Skin epidermis (tissue), 12 donors: ENCODE measurements around the gene TMEM170B.
"Not testable (repeated sequence)": the region's sequence is repeated elsewhere in the genome, so short reads cannot be mapped to it uniquely, and the experiment has no call there.

Source experiments
- H3K27ac ChIP-seq, 21 experiments: fragments of 200-600 bp; sonication (generic) in 11 of 21; one replicate each; pipeline ENCODE4 v1.5.0; 2020; ENCODE audit warnings: mild to moderate bottlenecking in 3 of 21, inconsistent platforms in 2 of 21, moderate library complexity in 2 of 21
- H3K4me3 ChIP-seq, 7 experiments: fragments of 200-600 bp; sonication (generic) in 2 of 7; one replicate each; pipeline ENCODE4 v1.5.0; 2020; ENCODE audit warnings: inconsistent platforms in 2 of 7, mild to moderate bottlenecking in 2 of 7, moderate library complexity in 1 of 7

The TMEM170B gene

DNA sequence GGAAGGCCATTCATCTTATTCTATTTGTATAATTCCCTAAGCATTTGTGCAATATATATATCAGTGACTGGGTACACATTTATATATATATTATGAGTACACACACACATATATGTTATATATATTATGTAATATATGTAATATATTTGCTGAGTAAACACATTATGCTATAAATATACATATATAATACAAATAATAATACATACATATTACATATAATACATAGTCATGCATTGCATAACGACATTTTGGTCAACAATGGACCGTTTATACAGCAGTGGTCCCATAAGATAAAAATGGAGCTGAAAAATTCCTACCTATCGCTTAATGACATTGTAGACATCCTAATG lies 11.4 kb upstream of the TMEM170B start:
- no peak overlapping the region for H3K4me3 ChIP-seq
- H3K27ac ChIP-seq = no peak overlapping the region

- H3K4me3 ChIP-seq = no peak overlapping the region
- H3K27ac ChIP-seq = no peak overlapping the region
These were observed 10.2 kb upstream of the TMEM170B start for GRCh38 chr6:11527274-11527870.

DNA sequence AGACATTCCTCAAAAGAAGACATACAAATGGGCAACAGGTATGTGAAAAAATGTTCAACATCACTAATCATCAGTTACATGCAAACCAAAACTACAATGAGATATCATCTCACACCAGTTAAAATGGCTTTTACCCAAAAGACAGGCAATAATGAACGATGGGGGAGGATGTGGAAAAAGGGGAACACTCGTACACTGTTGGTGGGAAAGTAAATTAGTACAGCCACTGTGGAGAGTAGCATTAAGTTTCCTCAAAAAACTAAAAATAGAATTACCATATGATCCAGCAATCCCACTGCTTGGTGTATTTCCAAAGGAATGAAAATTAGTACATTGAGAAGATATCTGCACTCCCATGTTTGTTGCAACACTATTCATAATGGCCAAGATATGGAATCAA lies 8.6 kb upstream of the TMEM170B start:
- H3K4me3 ChIP-seq = no peak overlapping the region
- no peak overlapping the region for H3K27ac ChIP-seq

DNA sequence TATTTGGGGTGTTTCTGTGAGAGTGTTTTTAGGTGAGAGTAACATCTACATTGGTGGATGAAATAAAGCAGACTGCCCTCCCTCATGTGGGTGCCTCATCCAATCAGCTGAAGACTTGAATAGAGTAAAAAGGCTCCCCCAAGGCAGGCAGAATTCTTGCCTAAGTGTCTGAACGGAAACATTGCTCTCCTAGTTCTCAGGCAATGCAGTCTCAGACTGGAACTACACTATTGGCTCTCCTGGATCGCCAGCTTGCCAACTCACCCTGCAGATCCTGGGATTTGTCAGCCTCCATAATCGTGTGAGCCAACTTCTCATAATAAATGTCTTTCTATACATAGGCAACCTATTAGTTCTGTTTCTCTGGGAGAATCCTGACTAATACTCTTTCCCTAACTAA lies 5.5 kb upstream of the TMEM170B start:
- Histone ChIP-seq H3K4me3 (no peak overlapping the region), H3K27ac (no peak overlapping the region)

GRCh38 chr6:11534561-11534960 lies 3.0 kb upstream of the TMEM170B start:
- no peak overlapping the region for H3K4me3 ChIP-seq
- no peak overlapping the region for H3K27ac ChIP-seq

- H3K27ac ChIP-seq = no peak overlapping the region
- H3K4me3 ChIP-seq = no peak overlapping the region
These were observed 1.7 kb upstream of the TMEM170B start for GRCh38 chr6:11535801-11536230.

DNA sequence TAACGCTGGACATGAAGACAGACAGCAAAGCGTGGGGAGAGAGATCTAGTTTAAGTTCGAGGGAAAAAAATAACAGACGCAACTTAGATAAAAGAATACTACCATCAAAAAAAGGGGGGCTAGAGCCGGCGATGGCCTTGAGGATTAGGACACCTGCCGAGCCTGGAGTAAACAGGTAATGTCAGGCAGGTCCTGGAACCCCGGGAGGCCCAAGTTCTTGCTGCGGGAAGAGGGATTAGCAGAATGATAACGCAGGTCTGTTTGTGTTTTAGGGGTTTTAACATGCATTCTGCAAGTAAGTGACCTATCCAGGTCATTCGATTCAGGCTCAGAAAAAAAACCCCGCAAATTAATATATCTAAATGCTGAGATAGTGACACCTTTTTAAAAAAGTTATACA lies 754 bp upstream of the TMEM170B start:
- Histone ChIP-seq H3K27ac (peak overlapping the region in 15 of 21 experiments; percentile 18 to 86 (median 71)), H3K4me3 (peak overlapping the region; percentile 74 to 96 (median 89))

- Histone ChIP-seq H3K4me3 (peak overlapping the region; percentile 74 to 96 (median 89)), H3K27ac (peak overlapping the region; percentile 36 to 86 (median 68))
These were observed 686 bp downstream of the TMEM170B start for GRCh38 chr6:11538052-11538818.

DNA sequence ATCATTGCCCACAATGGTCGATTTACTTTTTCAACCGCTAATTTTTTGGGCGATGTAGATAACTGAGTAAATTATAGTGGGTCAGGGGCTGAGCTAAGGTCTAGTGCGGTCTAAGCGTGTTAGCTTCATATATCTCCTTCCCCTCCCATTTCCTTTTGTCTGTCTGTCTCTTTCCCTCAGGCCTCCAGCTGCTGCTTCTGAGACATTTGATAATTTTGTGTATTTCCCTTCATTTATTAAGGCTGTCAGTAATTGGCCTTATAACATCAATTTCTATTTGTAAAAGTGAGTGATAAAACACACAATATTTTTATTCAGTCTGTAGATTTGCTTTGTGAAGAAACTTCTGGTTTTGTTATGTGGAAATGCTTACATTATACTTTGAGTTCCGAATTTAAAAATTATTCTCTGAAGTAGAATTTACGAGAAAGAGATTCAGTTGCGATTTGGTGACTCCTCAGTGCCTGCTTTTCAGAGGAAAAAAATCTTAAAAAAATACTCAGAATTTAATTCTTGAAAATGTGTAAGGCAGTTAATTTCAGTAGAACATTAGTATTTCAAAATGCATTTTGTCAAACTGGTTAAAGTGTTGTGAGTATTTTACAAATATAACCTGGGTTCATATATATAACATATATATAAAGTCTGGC lies 1.4 kb downstream of the TMEM170B start:
- Histone ChIP-seq H3K27ac (peak overlapping the region in 13 of 21 experiments; percentile 20 to 86 (median 68)), H3K4me3 (peak overlapping the region; percentile 74 to 96 (median 89))

DNA sequence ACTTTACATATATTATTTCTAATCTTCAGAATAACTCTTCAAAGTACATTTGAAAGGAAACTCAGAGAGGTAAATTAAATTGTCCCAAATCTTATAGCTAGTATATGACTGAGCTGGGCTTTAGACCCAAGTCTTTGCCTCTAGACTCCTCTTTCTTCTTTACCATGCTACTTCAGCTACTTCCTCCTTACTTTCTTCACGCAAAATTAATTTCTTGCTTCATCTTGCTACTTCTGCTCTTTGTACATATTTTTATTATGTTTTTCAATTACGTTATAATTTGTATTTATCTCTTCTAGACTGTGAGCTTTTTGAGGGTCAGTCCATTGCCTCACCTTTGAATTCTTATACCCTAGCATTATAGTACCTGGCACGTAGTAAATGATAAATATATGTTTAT lies 5.3 kb downstream of the TMEM170B start:
- no peak overlapping the region for H3K27ac ChIP-seq
- no peak overlapping the region for H3K4me3 ChIP-seq

- H3K27ac ChIP-seq = no peak overlapping the region
These were observed 6.5 kb downstream of the TMEM170B start for GRCh38 chr6:11543919-11544518.

GRCh38 chr6:11547846-11548245 lies 10.3 kb downstream of the TMEM170B start:
- H3K4me3 ChIP-seq = not testable (repeated sequence)
- H3K27ac ChIP-seq = peak overlapping the region in 1 of 21 experiments; percentile 14

More at GRCh38 chr6:11543919-11544518, 6.5 kb downstream of the TMEM170B start:
- no peak overlapping the region for H3K4me3 ChIP-seq

DNA sequence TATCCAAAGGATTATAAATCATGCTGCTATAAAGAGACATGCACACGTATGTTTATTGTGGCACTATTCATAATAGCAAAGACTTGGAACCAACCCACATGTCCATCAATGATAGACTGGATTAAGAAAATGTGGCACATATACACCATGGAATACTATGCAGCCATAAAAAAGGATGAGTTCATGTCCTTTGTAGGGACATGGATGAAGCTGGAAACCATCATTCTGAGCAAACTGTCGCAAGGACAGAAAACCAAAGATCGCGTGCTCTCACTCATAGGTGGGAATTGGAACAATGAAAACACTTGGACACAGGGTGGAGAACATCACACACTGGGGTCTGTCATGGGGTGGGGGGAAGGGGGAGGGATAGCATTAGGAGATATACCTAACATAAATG lies 11.0 kb downstream of the TMEM170B start:
- H3K27ac ChIP-seq, H3K4me3 ChIP-seq: not testable (repeated sequence)

GRCh38 chr6:11551053-11551452 lies 13.5 kb downstream of the TMEM170B start:
- no peak overlapping the region for H3K4me3 ChIP-seq
- H3K27ac ChIP-seq = no peak overlapping the region

- Histone ChIP-seq H3K4me3 (no peak overlapping the region), H3K27ac (no peak overlapping the region)
These were observed 14.9 kb downstream of the TMEM170B start for GRCh38 chr6:11552442-11552841.

- H3K27ac ChIP-seq = no peak overlapping the region
- no peak overlapping the region for H3K4me3 ChIP-seq
These were observed 16.3 kb downstream of the TMEM170B start for GRCh38 chr6:11553824-11554223.

- H3K27ac ChIP-seq = no peak overlapping the region
- no peak overlapping the region for H3K4me3 ChIP-seq
These were observed 18.8 kb downstream of the TMEM170B start for GRCh38 chr6:11556309-11556708.

- Histone ChIP-seq H3K27ac (no peak overlapping the region), H3K4me3 (no peak overlapping the region)
These were observed 26.2 kb downstream of the TMEM170B start for GRCh38 chr6:11563793-11564192.

- no peak overlapping the region for H3K4me3 ChIP-seq
- H3K27ac ChIP-seq = no peak overlapping the region
These were observed 29.1 kb downstream of the TMEM170B start for GRCh38 chr6:11566609-11567008.

- Histone ChIP-seq H3K27ac (no peak overlapping the region), H3K4me3 (no peak overlapping the region)
These were observed 33.5 kb downstream of the TMEM170B start for GRCh38 chr6:11571073-11571472.
